SIG-M5 treated with dmso at 0.1 percent for 504 hours (cell line): Measurements from ENCODE around the gene TICRR.

Experiments used
- DNase-seq: peaks from one replicate; lab custom pipeline; 2025; ENCODE audit not compliant: unreplicated experiment; lab: John Stamatoyannopoulos, UW

The TICRR gene

DNA sequence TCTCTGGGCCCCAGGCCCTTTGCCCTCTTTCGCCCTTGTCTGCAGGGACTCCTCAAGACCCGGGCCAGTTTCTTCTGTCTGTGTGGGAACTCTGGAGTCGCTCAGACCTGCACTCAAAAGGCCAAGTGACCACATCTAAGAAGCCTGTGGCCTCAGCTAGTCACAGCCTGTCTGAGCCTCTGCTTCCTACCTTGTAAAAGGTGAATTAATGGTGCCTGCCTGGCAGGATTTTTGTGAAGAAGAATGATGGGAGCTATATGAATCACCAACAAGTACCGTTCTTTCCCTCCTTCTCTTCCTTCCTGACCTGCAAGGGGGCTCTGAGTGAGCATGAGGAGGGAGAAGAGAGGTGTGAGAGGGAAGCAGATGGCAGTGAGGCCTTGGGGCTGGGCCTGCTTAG lies 96.4 kb downstream of the TICRR start:
- DNase-seq = no peak

- no peak for DNase-seq
These were observed 97.2 kb downstream of the TICRR start for GRCh38 chr15:89672221-89673164.

- no peak for DNase-seq
These were observed 97.9 kb downstream of the TICRR start for GRCh38 chr15:89673165-89673512.

GRCh38 chr15:89674526-89674925 lies 99.3 kb downstream of the TICRR start:
- no peak for DNase-seq

- DNase-seq = no peak
These were observed 100.3 kb downstream of the TICRR start for GRCh38 chr15:89675606-89676005.

DNA sequence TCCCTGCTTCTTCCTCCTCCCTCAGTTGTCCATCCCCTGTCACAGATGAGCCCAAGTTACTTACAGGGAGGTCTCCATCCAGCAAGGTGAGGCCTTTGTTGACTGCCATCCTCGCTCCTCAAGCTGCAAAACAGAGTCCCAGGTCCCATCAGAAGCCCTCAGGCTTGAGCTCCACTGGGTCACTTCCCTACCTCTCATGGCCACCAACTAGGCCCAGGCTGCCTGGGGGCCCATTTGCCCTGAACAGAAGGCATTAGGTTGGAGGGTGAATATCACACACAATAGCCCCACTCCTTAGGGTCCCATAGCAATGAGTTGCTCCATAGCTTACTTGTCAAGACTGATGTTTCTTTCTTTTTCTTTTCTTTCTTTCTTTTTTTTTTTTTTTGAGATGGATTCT lies 102.1 kb downstream of the TICRR start:
- DNase-seq = no peak
